ENCODE results near the gene UBR1.

The UBR1 gene

GRCh38 chr15:43082509-43082908 lies 23.3 kb downstream of the UBR1 start:
- TF ChIP-seq CTCF (IDR thresholded peaks at IDR 0.05; ENCODE audit: low read length) (no peak), EZH2phosphoT487 (IDR thresholded peaks at IDR 0.05; ENCODE audit: low read length) (no peak), EZH2 (optimal IDR thresholded peaks at IDR 0.05; ENCODE audit: low read depth, low read length) (no peak)
- no peaks in the 10 kb centered on the region for H3F3A ChIP-seq (ENCODE audit: insufficient read depth, low read length)
- H3K9ac ChIP-seq (ENCODE audit: low read length) = no peak overlapping the region
- no peaks in the 10 kb centered on the region for H3K9me2 ChIP-seq (replicated peaks; ENCODE audit: insufficient read depth, low read length)
- H3K9me3 ChIP-seq (replicated peaks; ENCODE audit: insufficient read depth, low read length) = no peaks in the 10 kb centered on the region
- no peaks in the 10 kb centered on the region; the same call in 1 of the 2 replicates for H3K36me3 ChIP-seq (replicated peaks; ENCODE audit: insufficient read depth, low read length)
- no peaks in the 10 kb centered on the region for H4K20me1 ChIP-seq (ENCODE audit: insufficient read depth, low read length)
- no peaks in the 10 kb centered on the region for H3K4me1 ChIP-seq (ENCODE audit: low read length)
- H3K79me2 ChIP-seq (ENCODE audit: low read length) = no peaks in the 10 kb centered on the region
- H3K4me3 ChIP-seq (ENCODE audit: low read length) = no peak overlapping the region
- no peak for DNase-seq
- H3K4me2 ChIP-seq (ENCODE audit: low read depth, low read length) = no peak overlapping the region
- no peaks in the 10 kb centered on the region for H3K27me3 ChIP-seq (replicated peaks; ENCODE audit: insufficient read depth, low read length)
- no peak overlapping the region for H3K27ac ChIP-seq (ENCODE audit: low read length)
- H2AFZ ChIP-seq (ENCODE audit: low read length) = no peak overlapping the region

- Histone ChIP-seq H3K4me3 (ENCODE audit: low read length) (no peak overlapping the region), H3K79me2 (ENCODE audit: low read length) (no peaks in the 10 kb centered on the region), H3K27me3 (replicated peaks; ENCODE audit: insufficient read depth, low read length) (no peaks in the 10 kb centered on the region), H3K9me2 (replicated peaks; ENCODE audit: insufficient read depth, low read length) (no peaks in the 10 kb centered on the region), H3K4me1 (ENCODE audit: low read length) (no peaks in the 10 kb centered on the region), H3K9ac (ENCODE audit: low read length) (no peak overlapping the region), H3K9me3 (replicated peaks; ENCODE audit: insufficient read depth, low read length) (no peaks in the 10 kb centered on the region), H3K27ac (ENCODE audit: low read length) (no peak overlapping the region), H3K36me3 (replicated peaks; ENCODE audit: insufficient read depth, low read length) (no peaks in the 10 kb centered on the region; the same call in 1 of the 2 replicates), H3F3A (ENCODE audit: insufficient read depth, low read length) (no peaks in the 10 kb centered on the region), H2AFZ (ENCODE audit: low read length) (no peak overlapping the region), H4K20me1 (ENCODE audit: insufficient read depth, low read length) (no peaks in the 10 kb centered on the region), H3K4me2 (ENCODE audit: low read depth, low read length) (no peak overlapping the region)
- TF ChIP-seq EZH2 (optimal IDR thresholded peaks at IDR 0.05; ENCODE audit: low read depth, low read length) = no peak
- TF ChIP-seq EZH2phosphoT487 (IDR thresholded peaks at IDR 0.05; ENCODE audit: low read length) = no peak
- no peak for TF ChIP-seq CTCF (IDR thresholded peaks at IDR 0.05; ENCODE audit: low read length)
- DNase-seq = no peak
Measured at GRCh38 chr15:43081283-43081682, 24.6 kb downstream of the UBR1 start.

GRCh38 chr15:43071451-43071850 lies 34.4 kb downstream of the UBR1 start:
- H3K36me3 ChIP-seq (replicated peaks; ENCODE audit: insufficient read depth, low read length) = no peaks in the 10 kb centered on the region
- no peak overlapping the region for H3K4me3 ChIP-seq (ENCODE audit: low read length)
- H3F3A ChIP-seq (ENCODE audit: insufficient read depth, low read length) = no peaks in the 10 kb centered on the region
- H3K27ac ChIP-seq (ENCODE audit: low read length) = no peak overlapping the region
- no peaks in the 10 kb centered on the region for H4K20me1 ChIP-seq (ENCODE audit: insufficient read depth, low read length)
- H3K9ac ChIP-seq (ENCODE audit: low read length) = no peak overlapping the region
- no peaks in the 10 kb centered on the region for H3K4me1 ChIP-seq (ENCODE audit: low read length)
- TF ChIP-seq EZH2 (optimal IDR thresholded peaks at IDR 0.05; ENCODE audit: low read depth, low read length) (no peak), CTCF (IDR thresholded peaks at IDR 0.05; ENCODE audit: low read length) (no peak), EZH2phosphoT487 (IDR thresholded peaks at IDR 0.05; ENCODE audit: low read length) (no peak)
- no peaks in the 10 kb centered on the region for H3K9me2 ChIP-seq (replicated peaks; ENCODE audit: insufficient read depth, low read length)
- no peaks in the 10 kb centered on the region for H3K79me2 ChIP-seq (ENCODE audit: low read length)
- H2AFZ ChIP-seq (ENCODE audit: low read length) = no peak overlapping the region
- no peak for DNase-seq
- no peaks in the 10 kb centered on the region for H3K27me3 ChIP-seq (replicated peaks; ENCODE audit: insufficient read depth, low read length)
- no peaks in the 10 kb centered on the region for H3K9me3 ChIP-seq (replicated peaks; ENCODE audit: insufficient read depth, low read length)
- H3K4me2 ChIP-seq (ENCODE audit: low read depth, low read length) = no peak overlapping the region

All from MM.1S (cell line).